Measurements from ENCODE around the gene ADGRL4. TPM values are rescaled to one million over a fixed set of nuclear protein-coding genes. Genes with fewer than 3 reads are reported as not detected.
A peak's percentile ranks its signal among the peaks of the same experiment; 100 is the strongest.
"Not testable (repeated sequence)": the region's sequence is repeated elsewhere in the genome, so short reads cannot be mapped to it uniquely, and the experiment has no call there.

The ADGRL4 gene
- polyA plus RNA-seq, 1 donor = 5.6 TPM

DNA sequence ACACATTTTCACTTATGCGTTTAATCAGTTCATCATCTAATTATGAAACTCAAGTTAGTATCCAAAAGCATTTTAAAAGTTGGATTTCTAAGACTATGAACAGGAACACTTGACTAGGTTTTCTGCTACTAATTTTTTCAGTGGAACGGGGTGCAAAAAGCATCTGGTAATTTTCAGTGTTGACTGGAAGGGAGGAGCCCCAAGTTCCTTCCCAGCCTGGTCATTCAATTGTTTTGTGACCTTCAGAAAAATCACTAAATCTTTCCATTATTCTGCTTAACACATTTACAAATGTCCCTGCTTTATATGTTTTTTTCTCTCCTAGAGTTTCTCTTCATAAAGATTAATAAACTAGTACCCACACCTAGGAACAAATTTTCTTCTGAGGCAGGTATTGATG lies 6.0 kb upstream of the ADGRL4 start:
- Histone ChIP-seq H3K9me3 (ENCODE audit: control insufficient read depth, low read depth, low read length) (no peaks in the 10 kb centered on the region), H3K4me3 (ENCODE audit: low read length) (no peak overlapping the region), H3K4me1 (ENCODE audit: control insufficient read depth, insufficient read depth, low read length) (no peaks in the 10 kb centered on the region), H3K36me3 (ENCODE audit: control insufficient read depth, insufficient read depth, low read length) (no peaks in the 10 kb centered on the region), H3K27me3 (ENCODE audit: control insufficient read depth, insufficient read depth, low read length) (no peaks in the 10 kb centered on the region), H3K27ac (ENCODE audit: low read length) (no peak overlapping the region)
- no peak for DNase-seq
- 100% methylated on average over 1 of the region's 2 CpGs for WGBS (ENCODE audit: insufficient coverage, low lambda C conversion rate)

DNA sequence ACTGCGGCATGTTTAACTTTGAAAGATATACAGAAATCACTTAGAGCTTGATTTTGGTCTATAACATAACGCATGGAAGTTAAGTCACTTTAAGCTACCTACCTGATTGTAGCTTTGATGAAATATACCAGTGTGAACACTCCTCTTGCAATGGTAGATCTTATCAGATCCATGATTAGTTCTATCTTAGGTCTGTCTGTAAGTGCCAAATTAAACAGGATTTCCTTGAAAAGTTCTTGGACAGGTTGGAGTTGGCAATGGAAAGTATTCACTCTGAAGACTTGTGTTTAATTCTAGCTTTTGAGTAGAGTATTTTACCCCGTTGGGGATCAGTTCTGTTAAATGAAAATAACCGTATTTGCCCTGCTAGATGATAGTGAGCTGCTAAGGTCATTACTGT lies 4.1 kb upstream of the ADGRL4 start:
- Histone ChIP-seq H3K36me3 (ENCODE audit: control insufficient read depth, insufficient read depth, low read length) (no peaks in the 10 kb centered on the region), H3K4me3 (ENCODE audit: low read length) (no peak overlapping the region), H3K27me3 (ENCODE audit: control insufficient read depth, insufficient read depth, low read length) (peaks cover 10% of the 10 kb centered on the region)

DNA sequence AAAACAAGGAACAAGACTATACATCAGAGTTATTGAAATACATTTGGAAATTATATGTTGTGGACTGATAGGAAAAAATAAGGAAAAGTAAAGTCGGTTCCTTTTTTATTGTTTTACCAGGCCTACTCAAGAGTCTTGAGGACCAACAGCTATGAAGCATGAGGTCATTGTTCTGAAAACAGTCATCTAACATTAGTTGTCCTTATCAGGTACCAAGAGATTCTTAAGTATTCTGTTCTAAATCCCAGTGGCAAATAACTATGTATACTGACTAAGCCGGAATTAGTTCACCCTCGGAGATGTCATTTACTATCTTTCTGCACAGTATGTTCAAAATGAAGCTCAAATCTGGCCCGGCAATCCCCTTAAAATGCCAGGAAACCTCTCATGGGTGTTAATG lies 585 bp downstream of the ADGRL4 start:
- Histone ChIP-seq H3K4me3 (ENCODE audit: low read length) (peak overlapping the region; percentile 13), H3K27me3 (ENCODE audit: control insufficient read depth, insufficient read depth, low read length) (peaks cover 10% of the 10 kb centered on the region), H3K27ac (ENCODE audit: low read length) (no peak overlapping the region), H3K36me3 (ENCODE audit: control insufficient read depth, insufficient read depth, low read length) (no peaks in the 10 kb centered on the region), H3K9me3 (ENCODE audit: control insufficient read depth, low read depth, low read length) (no peaks in the 10 kb centered on the region), H3K4me1 (ENCODE audit: control insufficient read depth, insufficient read depth, low read length) (no peaks in the 10 kb centered on the region)
- no peak for DNase-seq
- WGBS (ENCODE audit: insufficient coverage, low lambda C conversion rate) = 60% methylated on average over 1 of the region's 4 CpGs

More for the DNA sequence above, 4.1 kb upstream of the ADGRL4 start:
- no peak for DNase-seq
- H3K9me3 ChIP-seq (ENCODE audit: control insufficient read depth, low read depth, low read length) = no peaks in the 10 kb centered on the region
- WGBS (ENCODE audit: insufficient coverage, low lambda C conversion rate) = no CpG with 5 or more reads among the region's 4 CpGs
- no peaks in the 10 kb centered on the region for H3K4me1 ChIP-seq (ENCODE audit: control insufficient read depth, insufficient read depth, low read length)
- H3K27ac ChIP-seq (ENCODE audit: low read length) = no peak overlapping the region

DNA sequence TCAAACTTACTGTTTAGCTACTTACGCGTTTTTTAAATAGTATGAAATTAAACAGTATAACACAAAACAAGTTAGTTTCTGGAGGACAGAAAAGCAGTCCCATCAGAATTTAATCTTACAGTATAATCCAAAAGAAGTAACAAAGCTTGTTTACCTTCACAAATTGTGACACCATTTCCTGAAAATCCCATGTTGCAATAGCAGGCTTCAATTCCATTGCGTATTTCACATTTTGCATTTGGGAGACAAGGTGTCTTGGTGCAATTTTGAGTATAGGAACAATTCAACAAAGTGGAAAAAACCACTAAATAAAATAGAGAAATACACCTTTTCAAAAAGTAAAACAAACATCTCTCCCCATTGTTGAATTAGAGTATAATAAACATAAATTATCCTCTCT lies 1.6 kb downstream of the ADGRL4 start:
- no peak overlapping the region for H3K27ac ChIP-seq (ENCODE audit: low read length)
- 100% methylated on average over 3 of the region's 3 CpGs for WGBS (ENCODE audit: insufficient coverage, low lambda C conversion rate)
- no peak overlapping the region for H3K4me3 ChIP-seq (ENCODE audit: low read length)
- H3K36me3 ChIP-seq (ENCODE audit: control insufficient read depth, insufficient read depth, low read length) = no peaks in the 10 kb centered on the region
- H3K27me3 ChIP-seq (ENCODE audit: control insufficient read depth, insufficient read depth, low read length) = peaks cover 10% of the 10 kb centered on the region
- no peaks in the 10 kb centered on the region for H3K9me3 ChIP-seq (ENCODE audit: control insufficient read depth, low read depth, low read length)
- no peaks in the 10 kb centered on the region for H3K4me1 ChIP-seq (ENCODE audit: control insufficient read depth, insufficient read depth, low read length)
- DNase-seq = no peak

DNA sequence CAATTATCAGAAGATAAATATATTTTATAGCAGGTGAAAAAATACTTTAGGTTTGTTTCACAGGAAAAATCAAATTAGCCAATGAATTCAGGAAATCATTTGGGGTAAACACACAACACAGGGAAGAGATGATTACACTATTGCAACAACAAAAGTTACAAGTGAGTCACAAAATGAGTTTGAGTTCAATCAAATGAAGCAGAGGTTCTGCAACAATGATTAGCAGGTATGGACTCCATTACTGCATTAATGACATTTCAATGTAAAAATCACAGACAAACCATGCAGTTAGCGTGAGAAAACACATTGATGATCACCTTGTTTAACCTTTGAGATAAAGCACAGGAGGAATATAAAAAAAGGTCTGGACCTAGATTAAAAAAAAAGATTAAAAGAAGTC lies 9.7 kb downstream of the ADGRL4 start:
- Histone ChIP-seq H3K9me3 (ENCODE audit: control insufficient read depth, low read depth, low read length) (no peaks in the 10 kb centered on the region), H3K4me3 (ENCODE audit: low read length) (no peak overlapping the region), H3K27ac (ENCODE audit: low read length) (no peak overlapping the region), H3K4me1 (ENCODE audit: control insufficient read depth, insufficient read depth, low read length) (no peaks in the 10 kb centered on the region), H3K36me3 (ENCODE audit: control insufficient read depth, insufficient read depth, low read length) (no peaks in the 10 kb centered on the region), H3K27me3 (ENCODE audit: control insufficient read depth, insufficient read depth, low read length) (no peaks in the 10 kb centered on the region)
- DNase-seq = no peak
- WGBS (ENCODE audit: insufficient coverage, low lambda C conversion rate) = no CpG with 5 or more reads among the region's 1 CpG

DNA sequence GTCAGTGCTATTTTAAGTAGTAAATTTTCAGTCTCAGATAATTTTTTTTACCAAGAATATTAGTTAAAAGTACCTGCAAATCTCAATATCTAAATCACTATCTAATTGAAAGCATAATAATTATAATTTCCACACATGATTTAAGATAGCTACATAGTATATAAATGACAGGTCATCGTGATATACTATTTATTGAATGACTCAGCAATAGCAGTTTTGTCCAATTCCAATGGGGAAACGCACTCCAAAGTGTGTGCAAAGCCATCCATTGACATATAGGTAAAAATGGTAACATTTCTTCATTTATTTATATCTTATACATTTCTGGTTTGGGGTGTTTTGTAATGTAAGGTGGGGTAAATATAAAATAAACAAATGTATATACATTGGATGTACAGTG lies 19.5 kb downstream of the ADGRL4 start:
- Histone ChIP-seq H3K27me3 (ENCODE audit: control insufficient read depth, insufficient read depth, low read length) (no peaks in the 10 kb centered on the region), H3K9me3 (ENCODE audit: control insufficient read depth, low read depth, low read length) (no peaks in the 10 kb centered on the region), H3K4me1 (ENCODE audit: control insufficient read depth, insufficient read depth, low read length) (no peaks in the 10 kb centered on the region), H3K36me3 (ENCODE audit: control insufficient read depth, insufficient read depth, low read length) (no peaks in the 10 kb centered on the region), H3K4me3 (ENCODE audit: low read length) (no peak overlapping the region), H3K27ac (ENCODE audit: low read length) (no peak overlapping the region)
- no peak for DNase-seq
- 100% methylated on average over 1 of the region's 2 CpGs for WGBS (ENCODE audit: insufficient coverage, low lambda C conversion rate)

DNA sequence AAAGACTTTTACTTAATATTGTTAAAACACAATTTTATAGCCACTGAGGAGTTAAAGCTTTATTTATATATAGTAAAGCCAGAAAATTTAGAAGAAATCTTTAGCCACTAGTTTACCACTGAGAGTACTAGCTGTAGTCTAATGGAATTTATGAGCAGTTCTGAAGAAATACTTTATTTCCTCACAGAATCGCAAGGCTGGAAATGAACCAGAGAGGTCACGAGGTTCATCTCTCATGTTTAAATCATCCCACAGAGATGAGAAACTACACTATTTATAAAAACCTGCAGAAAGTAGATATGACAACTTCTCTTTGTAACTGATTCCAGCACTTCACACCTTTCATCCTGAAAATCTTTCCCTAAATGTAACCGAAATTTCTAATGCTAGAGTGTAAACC lies 26.0 kb downstream of the ADGRL4 start:
- DNase-seq = no peak
- no peak overlapping the region for H3K4me3 ChIP-seq (ENCODE audit: low read length)
- H3K9me3 ChIP-seq (ENCODE audit: control insufficient read depth, low read depth, low read length) = no peaks in the 10 kb centered on the region
- no peaks in the 10 kb centered on the region for H3K4me1 ChIP-seq (ENCODE audit: control insufficient read depth, insufficient read depth, low read length)
- H3K36me3 ChIP-seq (ENCODE audit: control insufficient read depth, insufficient read depth, low read length) = no peaks in the 10 kb centered on the region
- no peak overlapping the region for H3K27ac ChIP-seq (ENCODE audit: low read length)
- WGBS (ENCODE audit: insufficient coverage, low lambda C conversion rate) = 80% methylated on average over 2 of the region's 3 CpGs
- no peaks in the 10 kb centered on the region for H3K27me3 ChIP-seq (ENCODE audit: control insufficient read depth, insufficient read depth, low read length)

DNA sequence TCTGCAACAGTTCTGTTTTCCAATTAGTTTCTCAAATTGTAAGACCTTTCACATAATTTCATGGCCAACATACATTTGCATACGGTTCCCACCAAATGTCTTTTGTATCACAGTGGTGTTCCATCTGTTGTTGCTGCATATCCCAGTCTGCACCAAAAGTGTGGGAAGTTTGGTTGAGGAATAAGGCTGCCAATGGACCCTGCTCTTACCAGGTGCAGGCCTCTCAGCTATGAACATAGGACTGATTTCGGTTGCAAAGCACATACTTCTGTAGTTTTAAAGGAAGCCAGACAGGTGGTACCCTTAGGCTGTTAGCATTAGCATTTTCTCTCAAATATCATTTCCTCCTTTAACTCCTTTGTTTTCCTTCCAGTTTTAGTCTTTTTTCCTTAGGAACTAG lies 33.8 kb downstream of the ADGRL4 start:
- 50% methylated on average over 1 of the region's 2 CpGs for WGBS (ENCODE audit: insufficient coverage, low lambda C conversion rate)

DNA sequence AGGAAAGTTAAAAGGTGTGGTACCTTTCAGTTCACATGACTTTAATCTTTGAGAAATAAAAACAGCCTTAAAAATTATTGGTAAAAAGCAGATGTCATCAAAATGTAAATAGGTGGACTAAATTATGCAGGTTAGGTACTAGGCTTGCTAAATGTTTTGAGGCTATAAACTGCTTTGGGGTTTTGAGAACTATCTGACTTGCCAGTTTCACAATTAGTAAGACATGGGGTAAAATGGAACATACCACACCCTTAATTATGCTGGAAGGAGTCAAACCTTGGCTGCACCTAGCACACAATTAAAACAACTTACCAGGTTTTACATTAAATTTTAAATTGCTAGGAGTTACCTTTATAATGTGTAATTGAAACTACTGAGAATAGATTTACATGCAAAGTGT lies 39.4 kb downstream of the ADGRL4 start:
- DNase-seq; H3K4me1 ChIP-seq (ENCODE audit: control insufficient read depth, insufficient read depth, low read length); H3K27ac ChIP-seq (ENCODE audit: low read length); H3K9me3 ChIP-seq (ENCODE audit: control insufficient read depth, low read depth, low read length); H3K36me3 ChIP-seq (ENCODE audit: control insufficient read depth, insufficient read depth, low read length); H3K4me3 ChIP-seq (ENCODE audit: low read length); H3K27me3 ChIP-seq (ENCODE audit: control insufficient read depth, insufficient read depth, low read length): not testable (repeated sequence)

More for the DNA sequence above, 33.8 kb downstream of the ADGRL4 start:
- H3K27ac ChIP-seq (ENCODE audit: low read length) = no peak overlapping the region
- no peaks in the 10 kb centered on the region for H3K36me3 ChIP-seq (ENCODE audit: control insufficient read depth, insufficient read depth, low read length)
- no peaks in the 10 kb centered on the region for H3K27me3 ChIP-seq (ENCODE audit: control insufficient read depth, insufficient read depth, low read length)
- no peak for DNase-seq
- H3K9me3 ChIP-seq (ENCODE audit: control insufficient read depth, low read depth, low read length) = no peaks in the 10 kb centered on the region
- H3K4me1 ChIP-seq (ENCODE audit: control insufficient read depth, insufficient read depth, low read length) = no peaks in the 10 kb centered on the region
- no peak overlapping the region for H3K4me3 ChIP-seq (ENCODE audit: low read length)

DNA sequence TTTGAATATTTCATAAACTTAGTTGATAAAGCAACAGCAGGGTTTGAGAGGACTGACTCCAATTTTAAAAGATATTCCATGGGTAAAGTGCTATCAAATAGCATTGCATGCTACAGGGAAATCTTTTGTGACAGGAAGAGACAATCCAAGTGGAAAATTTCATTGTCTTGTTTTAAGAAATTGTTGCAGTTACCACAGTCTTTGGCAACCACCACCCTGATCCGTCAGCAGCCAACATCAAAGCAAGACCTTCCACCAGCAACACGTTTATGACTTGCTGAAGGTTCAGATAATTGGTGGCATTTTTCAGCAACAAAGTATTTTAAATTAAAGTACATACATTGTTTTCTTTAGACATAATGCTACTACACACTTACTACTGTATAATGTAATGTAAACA lies 47.8 kb downstream of the ADGRL4 start:
- no peak overlapping the region for H3K4me3 ChIP-seq (ENCODE audit: low read length)
- H3K36me3 ChIP-seq (ENCODE audit: control insufficient read depth, insufficient read depth, low read length) = no peaks in the 10 kb centered on the region
- WGBS (ENCODE audit: insufficient coverage, low lambda C conversion rate) = no CpG with 5 or more reads among the region's 2 CpGs
- H3K27me3 ChIP-seq (ENCODE audit: control insufficient read depth, insufficient read depth, low read length) = no peaks in the 10 kb centered on the region
- H3K27ac ChIP-seq (ENCODE audit: low read length) = no peak overlapping the region
- DNase-seq = no peak
- H3K4me1 ChIP-seq (ENCODE audit: control insufficient read depth, insufficient read depth, low read length) = no peaks in the 10 kb centered on the region
- H3K9me3 ChIP-seq (ENCODE audit: control insufficient read depth, low read depth, low read length) = no peaks in the 10 kb centered on the region

DNA sequence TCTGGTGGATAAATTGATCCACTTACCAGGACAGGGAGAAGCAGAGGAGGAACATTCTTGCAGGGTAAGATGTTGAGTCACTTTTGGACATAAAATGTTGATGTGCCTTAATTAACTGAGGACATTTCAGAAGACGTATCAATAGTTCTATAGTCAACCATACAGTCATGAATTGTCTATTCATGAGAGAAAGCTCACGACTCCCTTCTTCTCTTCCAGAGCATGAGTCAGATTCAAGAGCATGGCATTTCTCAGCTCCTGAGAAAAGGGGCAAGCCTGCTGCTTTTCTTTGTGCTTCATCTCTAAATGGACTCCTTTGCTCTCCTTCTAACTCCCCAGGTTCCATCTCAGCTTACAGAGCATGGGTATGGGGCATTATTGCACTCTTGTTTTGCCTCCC lies 55.7 kb downstream of the ADGRL4 start:
- no peak overlapping the region for H3K4me3 ChIP-seq (ENCODE audit: low read length)
- no peaks in the 10 kb centered on the region for H3K9me3 ChIP-seq (ENCODE audit: control insufficient read depth, low read depth, low read length)
- no peak overlapping the region for H3K27ac ChIP-seq (ENCODE audit: low read length)
- H3K4me1 ChIP-seq (ENCODE audit: control insufficient read depth, insufficient read depth, low read length) = no peaks in the 10 kb centered on the region
- DNase-seq = no peak
- no peaks in the 10 kb centered on the region for H3K27me3 ChIP-seq (ENCODE audit: control insufficient read depth, insufficient read depth, low read length)
- no CpG with 5 or more reads among the region's 2 CpGs for WGBS (ENCODE audit: insufficient coverage, low lambda C conversion rate)
- no peaks in the 10 kb centered on the region for H3K36me3 ChIP-seq (ENCODE audit: control insufficient read depth, insufficient read depth, low read length)
